OCI-LY7 (cell line): ENCODE results near the gene COQ10A. TPM values are rescaled to one million over a fixed set of nuclear protein-coding genes. Genes with fewer than 3 reads are reported as not detected.
A peak's percentile ranks its signal among the peaks of the same experiment; 100 is the strongest.

Source experiments
- BruUV-seq: library from RNA; stranded (reverse); fragments of 400-500 nt; replicated peaks from 2 replicates; lab custom pipeline; 2021; lab: Mats Ljungman, UMichigan
- CTCF ChIA-PET: fragments of 300-600 bp; sonication (Branson Sonifier 250); formaldehyde crosslinking; loops from one replicate; lab custom pipeline; 2022; ENCODE audit warnings: antibody characterized with exemption; ENCODE audit not compliant: unreplicated experiment; lab: Charles Lee
- POLR2A ChIA-PET: fragments of 300-600 bp; sonication (Branson Sonifier 250); formaldehyde crosslinking; loops from one replicate; lab custom pipeline; 2022; ENCODE audit warnings: antibody characterized with exemption; lab: Charles Lee
- DNase-seq: peaks from one replicate; pipeline ENCODE4 v3.0.0-alpha.2; 2015; ENCODE audit warnings: low spot score
- H2AFZ ChIP-seq: fragments of 200-600 bp; sonication (generic), shearing (Covaris generic); 2 replicates; pipeline ENCODE4 v1.6.1; 2014; ENCODE audit warnings: mild to moderate bottlenecking, antibody characterized with exemption, low read length, moderate library complexity
- H3K27ac ChIP-seq: fragments of 200-600 bp; sonication (generic); 2 replicates; pipeline ENCODE4 v1.5.1; 2014; ENCODE audit warnings: mixed run types, low read depth, mild to moderate bottlenecking, moderate library complexity, low read length, inconsistent platforms; ENCODE audit not compliant: poor library complexity, severe bottlenecking
- H3K36me3 ChIP-seq: fragments of 200-600 bp; sonication (generic); 2 replicates; pipeline ENCODE4 v1.6.1; 2014; ENCODE audit warnings: mild to moderate bottlenecking, antibody characterized with exemption, low read length, moderate library complexity, mixed read lengths; ENCODE audit not compliant: insufficient read depth
- H3K4me1 ChIP-seq: fragments of 200-600 bp; sonication (generic); 2 replicates; pipeline ENCODE4 v1.5.1; 2014; ENCODE audit warnings: mild to moderate bottlenecking, low read length; ENCODE audit not compliant: insufficient read depth, poor library complexity, severe bottlenecking
- H3K4me2 ChIP-seq: fragments of 200-600 bp; sonication (generic); 2 replicates; pipeline ENCODE4 v1.6.1; 2014; ENCODE audit warnings: mild to moderate bottlenecking, low read length
- H3K4me3 ChIP-seq: fragments of 200-600 bp; sonication (generic); 2 replicates; pipeline ENCODE4 v1.5.1; 2014; ENCODE audit warnings: mild to moderate bottlenecking, low read depth, low read length; ENCODE audit not compliant: poor library complexity, severe bottlenecking
- H3K79me2 ChIP-seq: fragments of 200-600 bp; sonication (generic); 2 replicates; pipeline ENCODE4 v1.6.1; 2016; ENCODE audit warnings: low read depth, mild to moderate bottlenecking, low read length, moderate library complexity, mixed read lengths; ENCODE audit not compliant: insufficient read depth
- H3K9me2 ChIP-seq: fragments of 200-600 bp; sonication (generic); 2 replicates; pipeline ENCODE4 v1.6.1; 2016; ENCODE audit warnings: mild to moderate bottlenecking, low read length, mixed read lengths; ENCODE audit not compliant: insufficient read depth
- H3K9me3 ChIP-seq: fragments of 200-600 bp; sonication (generic); 2 replicates; pipeline ENCODE4 v1.6.1; 2014; ENCODE audit warnings: mild to moderate bottlenecking, mixed run types, low read length, mixed read lengths
- H4K20me1 ChIP-seq: fragments of 200-600 bp; sonication (generic); 2 replicates; pipeline ENCODE4 v1.6.1; 2014; ENCODE audit warnings: mild to moderate bottlenecking, antibody characterized with exemption, low read length, moderate library complexity, mixed read lengths; ENCODE audit not compliant: insufficient read depth
- EZH2phosphoT487 ChIP-seq: fragments of 200-600 bp; sonication (generic); IDR thresholded peaks from 2 replicates; pipeline ENCODE4 v1.6.1; 2018; ENCODE audit warnings: low read depth, borderline replicate concordance, mild to moderate bottlenecking, mixed run types, antibody characterized with exemption, low read length, moderate library complexity, mixed read lengths
- intact Hi-C: fragments of 100-400 bp; cut with micrococcal nuclease; formaldehyde crosslinking; loops from one replicate; pipeline ENCODE4 v1.10.0; 2022; ENCODE audit not compliant: unreplicated experiment
- total RNA-seq, 2 experiments: library from RNA; depleted of rRNA in 1 of 2; stranded (reverse); fragments of >200 nt in 1 of 2; shearing (Covaris generic) in 1 of 2; gene quantifications; 2 replicates each; pipeline ENCODE4 v1.2.3, GENCODE V29; 2014 to 2022
- TF ChIP-seq, protein P1 (sequence below): fragments of 200-600 bp; sonication (generic); conservative IDR thresholded peaks from 2 replicates; pipeline ENCODE4 v1.5.1; 2014; ENCODE audit warnings: mild to moderate bottlenecking, antibody characterized with exemption, low read length, moderate library complexity, mixed read lengths

COQ10A gene
- total RNA-seq, 2 experiments from 2014 or later = 20.6 to 22.1 TPM

DNA sequence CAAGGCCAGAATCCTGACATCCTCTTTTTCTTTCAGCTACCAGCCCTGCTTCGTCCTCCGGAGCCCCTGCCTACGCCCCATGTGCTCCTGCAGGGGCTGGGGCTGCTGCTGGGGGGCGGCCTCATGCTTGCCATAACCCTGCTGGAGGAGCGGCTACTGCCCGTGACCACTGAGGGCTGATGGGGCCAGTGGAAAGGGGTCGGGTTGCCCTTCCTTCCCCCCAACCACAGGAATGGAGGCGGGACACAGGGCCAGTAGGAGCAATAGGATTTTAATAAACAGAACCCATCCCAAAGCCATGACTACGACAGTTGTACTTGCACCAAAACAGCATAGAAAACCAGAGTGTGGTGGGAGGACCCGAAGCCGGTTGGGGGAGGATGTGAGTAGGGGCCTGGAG lies 29.2 kb upstream of the COQ10A start:
- no TSS peak for BruUV-seq
- POLR2A ChIA-PET = no interaction called here
- Histone ChIP-seq H3K4me2 (no peak overlapping the region), H3K36me3 (peaks cover 34% of the 10 kb centered on the region), H3K79me2 (no peaks in the 10 kb centered on the region), H3K9me2 (no peaks in the 10 kb centered on the region), H3K4me1 (peaks cover 2% of the 10 kb centered on the region), H3K27ac (no peak overlapping the region), H3K9me3 (no peaks in the 10 kb centered on the region), H4K20me1 (no peaks in the 10 kb centered on the region), H2AFZ (no peak overlapping the region), H3K4me3 (no peak overlapping the region)
- DNase-seq = no peak
- no peak for TF ChIP-seq EZH2phosphoT487
- TF ChIP-seq, protein P1, sequence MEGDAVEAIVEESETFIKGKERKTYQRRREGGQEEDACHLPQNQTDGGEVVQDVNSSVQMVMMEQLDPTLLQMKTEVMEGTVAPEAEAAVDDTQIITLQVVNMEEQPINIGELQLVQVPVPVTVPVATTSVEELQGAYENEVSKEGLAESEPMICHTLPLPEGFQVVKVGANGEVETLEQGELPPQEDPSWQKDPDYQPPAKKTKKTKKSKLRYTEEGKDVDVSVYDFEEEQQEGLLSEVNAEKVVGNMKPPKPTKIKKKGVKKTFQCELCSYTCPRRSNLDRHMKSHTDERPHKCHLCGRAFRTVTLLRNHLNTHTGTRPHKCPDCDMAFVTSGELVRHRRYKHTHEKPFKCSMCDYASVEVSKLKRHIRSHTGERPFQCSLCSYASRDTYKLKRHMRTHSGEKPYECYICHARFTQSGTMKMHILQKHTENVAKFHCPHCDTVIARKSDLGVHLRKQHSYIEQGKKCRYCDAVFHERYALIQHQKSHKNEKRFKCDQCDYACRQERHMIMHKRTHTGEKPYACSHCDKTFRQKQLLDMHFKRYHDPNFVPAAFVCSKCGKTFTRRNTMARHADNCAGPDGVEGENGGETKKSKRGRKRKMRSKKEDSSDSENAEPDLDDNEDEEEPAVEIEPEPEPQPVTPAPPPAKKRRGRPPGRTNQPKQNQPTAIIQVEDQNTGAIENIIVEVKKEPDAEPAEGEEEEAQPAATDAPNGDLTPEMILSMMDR = no peak
- intact Hi-C loops = no loop called here
- CTCF ChIA-PET = no interaction called here

DNA sequence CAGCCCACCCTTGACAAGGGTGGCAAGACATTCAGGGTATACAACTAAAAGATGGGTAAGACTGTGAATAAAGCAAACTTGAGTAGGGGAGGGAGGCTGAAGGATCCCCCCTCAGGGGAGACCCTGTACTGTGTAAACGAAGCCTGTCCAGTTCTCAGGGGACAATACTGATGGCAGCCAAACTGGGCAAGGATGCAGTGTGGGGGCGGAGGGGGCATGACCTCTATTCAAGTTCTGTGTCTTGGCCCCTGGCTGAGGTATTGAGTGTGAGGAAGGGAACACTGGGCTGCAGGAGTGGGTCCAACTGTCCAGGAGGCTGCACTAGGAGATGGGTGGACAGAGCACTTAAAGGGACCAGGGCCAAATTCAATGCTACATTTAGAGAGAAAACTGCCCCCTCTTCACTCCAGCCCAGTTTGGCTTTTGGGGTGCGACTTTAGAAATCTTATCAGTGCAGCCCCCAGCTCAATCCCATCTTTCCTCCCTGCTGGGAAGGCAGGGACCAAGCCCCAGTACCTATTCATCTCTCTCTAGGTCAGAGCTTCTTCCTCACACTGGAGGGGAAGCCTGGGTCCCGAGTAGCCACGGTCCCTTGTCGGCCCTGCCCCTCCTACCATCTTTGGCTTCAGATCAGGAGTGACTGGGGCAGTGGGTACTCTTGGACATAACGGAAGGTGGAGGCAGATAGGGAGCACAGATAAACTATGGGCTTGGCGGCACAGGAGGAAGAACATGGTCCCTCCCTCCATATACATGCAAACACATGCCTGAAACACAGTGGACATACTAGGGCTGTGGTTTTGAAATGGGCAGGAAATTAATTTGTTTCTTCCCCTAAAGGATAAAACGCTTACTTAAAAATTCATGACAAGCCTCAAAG lies 25.1 kb upstream of the COQ10A start:
- intact Hi-C loops = no loop called here
- H3K36me3 ChIP-seq = peaks cover 67% of the 10 kb centered on the region
- CTCF ChIA-PET = no interaction called here

More for the DNA sequence above, 25.1 kb upstream of the COQ10A start:
- H3K4me3 ChIP-seq = no peak overlapping the region
- H3K4me2 ChIP-seq = no peak overlapping the region
- H3K4me1 ChIP-seq = peaks cover 5% of the 10 kb centered on the region
- no peaks in the 10 kb centered on the region for H3K9me3 ChIP-seq
- BruUV-seq = TSS peak; percentile 39
- POLR2A ChIA-PET = interaction anchor here (1.3 kb wide), 1 partner anchor 34 kb away, joined by 3 read pairs; no protein-coding TSS in a partner anchor
- H4K20me1 ChIP-seq = no peaks in the 10 kb centered on the region
- DNase-seq = no peak
- H2AFZ ChIP-seq = no peak overlapping the region
- no peaks in the 10 kb centered on the region for H3K9me2 ChIP-seq
- no peak overlapping the region for H3K27ac ChIP-seq
- no peak for TF ChIP-seq EZH2phosphoT487
- TF ChIP-seq, protein P1 = no peak
- H3K79me2 ChIP-seq = no peaks in the 10 kb centered on the region
